Measurements from ENCODE around the gene GALE.
"Not testable (repeated sequence)": the region's sequence is repeated elsewhere in the genome, so short reads cannot be mapped to it uniquely, and the experiment has no call there.

GALE gene

GRCh38 chr1:23823767-23824166 is 23.2 kb upstream of the GALE start:
- Mint-ChIP-seq H3K27me3 (no peaks in the 10 kb centered on the region), H3K27ac (peak overlapping the region; percentile 78)

DNA sequence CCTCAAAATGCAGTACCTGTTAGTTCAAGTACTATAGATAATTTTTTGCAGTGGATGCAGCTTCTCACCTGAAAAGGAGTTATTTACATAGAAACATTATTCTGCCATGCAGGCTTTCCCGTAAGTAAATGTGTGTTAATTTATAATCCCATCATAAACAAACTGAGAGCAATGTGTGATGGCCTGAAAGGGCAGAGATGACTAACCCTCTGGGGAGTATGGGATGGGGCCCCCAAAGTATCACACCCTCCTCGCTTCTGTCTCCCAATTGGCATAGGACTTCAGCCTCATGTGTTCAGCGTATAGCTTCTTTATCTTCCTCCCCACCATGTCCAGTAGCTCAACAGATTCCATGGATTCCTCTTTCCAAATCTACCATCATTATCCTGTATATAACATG is 17.1 kb upstream of the GALE start:
- no peaks in the 10 kb centered on the region for H3K36me3 Mint-ChIP-seq
- no peaks in the 10 kb centered on the region for H3K9me3 Mint-ChIP-seq
- H3K4me1 Mint-ChIP-seq: peaks cover 4% of the 10 kb centered on the region
- no peaks in the 10 kb centered on the region for H3K27me3 Mint-ChIP-seq
- no peak overlapping the region for H3K27ac Mint-ChIP-seq
- H3K4me3 Mint-ChIP-seq: no peak overlapping the region

More at GRCh38 chr1:23823767-23824166, 23.2 kb upstream of the GALE start:
- no peaks in the 10 kb centered on the region for H3K9me3 Mint-ChIP-seq
- peak overlapping the region; percentile 94 for H3K4me3 Mint-ChIP-seq
- H3K4me1 Mint-ChIP-seq: peaks cover 16% of the 10 kb centered on the region
- no peaks in the 10 kb centered on the region for H3K36me3 Mint-ChIP-seq

GRCh38 chr1:23816906-23817305 is 16.4 kb upstream of the GALE start:
- Mint-ChIP-seq H3K9me3 (no peaks in the 10 kb centered on the region), H3K4me3 (no peak overlapping the region), H3K36me3 (no peaks in the 10 kb centered on the region), H3K4me1 (peaks cover 2% of the 10 kb centered on the region), H3K27me3 (no peaks in the 10 kb centered on the region), H3K27ac (no peak overlapping the region)

DNA sequence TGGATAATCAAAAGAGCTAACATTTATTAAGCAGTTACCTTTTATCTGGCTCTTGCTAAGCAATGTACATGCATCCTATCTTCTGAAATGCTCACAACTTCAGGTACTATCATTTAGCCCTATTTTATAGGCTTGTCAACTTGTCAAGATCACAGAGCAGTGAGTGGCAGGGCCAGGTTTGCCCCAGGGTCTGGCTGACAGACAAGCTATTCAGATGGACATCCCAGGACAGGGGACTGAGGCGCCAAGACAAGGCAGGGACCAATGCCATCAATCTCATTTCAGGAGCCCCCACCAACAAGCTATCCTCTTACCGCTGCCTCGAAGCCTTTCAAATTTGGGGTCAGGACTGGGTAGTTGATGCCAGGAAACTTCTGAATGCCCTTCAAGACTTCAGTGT is 15.8 kb upstream of the GALE start:
- Mint-ChIP-seq H3K9me3 (no peaks in the 10 kb centered on the region), H3K4me1 (no peaks in the 10 kb centered on the region), H3K27ac (no peak overlapping the region), H3K4me3 (no peak overlapping the region), H3K27me3 (no peaks in the 10 kb centered on the region), H3K36me3 (no peaks in the 10 kb centered on the region)

DNA sequence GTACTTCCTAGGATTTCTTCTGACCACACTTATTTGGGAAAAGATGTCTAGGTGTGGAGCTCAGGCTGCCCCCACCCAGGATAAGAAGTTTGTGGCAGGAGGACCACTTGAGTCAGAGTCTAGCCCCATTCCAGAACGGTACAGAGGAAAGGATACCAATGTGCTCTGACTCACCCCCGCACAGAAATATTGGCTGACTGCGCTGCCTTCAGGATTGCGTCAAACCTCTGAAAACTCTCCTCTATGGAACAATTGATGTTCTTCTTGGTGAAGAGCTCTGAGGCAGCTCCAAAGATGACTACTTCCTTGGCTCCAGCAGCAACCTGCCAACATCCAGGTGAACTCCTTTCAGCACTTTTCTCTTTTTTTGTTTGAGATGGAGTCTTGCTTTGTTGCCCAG is 13.5 kb upstream of the GALE start:
- no peak overlapping the region for H3K4me3 Mint-ChIP-seq
- no peaks in the 10 kb centered on the region for H3K9me3 Mint-ChIP-seq
- no peaks in the 10 kb centered on the region for H3K27me3 Mint-ChIP-seq
- H3K36me3 Mint-ChIP-seq: no peaks in the 10 kb centered on the region
- H3K4me1 Mint-ChIP-seq: peaks cover 13% of the 10 kb centered on the region
- no peak overlapping the region for H3K27ac Mint-ChIP-seq

- peaks cover 13% of the 10 kb centered on the region for H3K4me1 Mint-ChIP-seq
- H3K36me3 Mint-ChIP-seq: no peaks in the 10 kb centered on the region
- H3K27ac Mint-ChIP-seq: no peak overlapping the region
- no peaks in the 10 kb centered on the region for H3K27me3 Mint-ChIP-seq
- no peak overlapping the region for H3K4me3 Mint-ChIP-seq
- no peaks in the 10 kb centered on the region for H3K9me3 Mint-ChIP-seq
Measured at GRCh38 chr1:23810818-23811540, 10.4 kb upstream of the GALE start.

DNA sequence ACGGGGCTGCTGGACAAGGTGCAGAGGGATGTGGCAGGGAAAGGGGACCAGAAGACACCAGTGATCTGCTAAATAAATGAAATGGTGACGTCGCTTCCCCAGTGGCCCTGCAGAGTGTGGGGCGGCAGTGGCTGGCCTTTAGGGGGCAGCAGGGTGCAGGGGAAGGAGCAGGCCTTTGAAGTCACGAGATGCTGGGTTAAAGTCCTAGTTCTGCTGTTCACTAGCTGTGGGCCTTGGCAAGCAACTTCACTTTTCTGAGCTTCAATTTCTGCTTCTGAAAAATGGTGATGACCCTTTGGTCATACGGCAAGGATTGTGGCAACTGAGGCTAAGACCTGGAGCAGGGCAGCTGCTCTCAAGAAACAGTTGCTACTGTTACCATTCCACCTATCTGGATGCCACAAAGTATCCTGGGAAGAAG is 9.2 kb upstream of the GALE start:
- Mint-ChIP-seq H3K36me3 (no peaks in the 10 kb centered on the region), H3K27me3 (no peaks in the 10 kb centered on the region), H3K9me3 (no peaks in the 10 kb centered on the region), H3K4me3 (no peak overlapping the region), H3K4me1 (peaks cover 13% of the 10 kb centered on the region), H3K27ac (no peak overlapping the region)

GRCh38 chr1:23807453-23807852 is 6.9 kb upstream of the GALE start:
- H3K4me1 Mint-ChIP-seq: peaks cover 13% of the 10 kb centered on the region

GRCh38 chr1:23806280-23806679 is 5.7 kb upstream of the GALE start:
- no peaks in the 10 kb centered on the region for H3K9me3 Mint-ChIP-seq
- peaks cover 18% of the 10 kb centered on the region for H3K4me1 Mint-ChIP-seq
- H3K27me3 Mint-ChIP-seq: no peaks in the 10 kb centered on the region
- H3K4me3 Mint-ChIP-seq: no peak overlapping the region
- H3K36me3 Mint-ChIP-seq: no peaks in the 10 kb centered on the region
- no peak overlapping the region for H3K27ac Mint-ChIP-seq

More at GRCh38 chr1:23807453-23807852, 6.9 kb upstream of the GALE start:
- H3K27me3 Mint-ChIP-seq: no peaks in the 10 kb centered on the region
- no peaks in the 10 kb centered on the region for H3K9me3 Mint-ChIP-seq
- H3K4me3 Mint-ChIP-seq: no peak overlapping the region
- no peak overlapping the region for H3K27ac Mint-ChIP-seq
- H3K36me3 Mint-ChIP-seq: no peaks in the 10 kb centered on the region

GRCh38 chr1:23805025-23805424 is 4.5 kb upstream of the GALE start:
- no peak overlapping the region for H3K27ac Mint-ChIP-seq
- H3K4me1 Mint-ChIP-seq: peaks cover 13% of the 10 kb centered on the region
- H3K9me3 Mint-ChIP-seq: no peaks in the 10 kb centered on the region
- no peaks in the 10 kb centered on the region for H3K27me3 Mint-ChIP-seq
- H3K36me3 Mint-ChIP-seq: no peaks in the 10 kb centered on the region
- no peak overlapping the region for H3K4me3 Mint-ChIP-seq

- Mint-ChIP-seq H3K27me3 (no peaks in the 10 kb centered on the region), H3K9me3 (no peaks in the 10 kb centered on the region)
Measured at GRCh38 chr1:23804183-23804835, 3.8 kb upstream of the GALE start.

DNA sequence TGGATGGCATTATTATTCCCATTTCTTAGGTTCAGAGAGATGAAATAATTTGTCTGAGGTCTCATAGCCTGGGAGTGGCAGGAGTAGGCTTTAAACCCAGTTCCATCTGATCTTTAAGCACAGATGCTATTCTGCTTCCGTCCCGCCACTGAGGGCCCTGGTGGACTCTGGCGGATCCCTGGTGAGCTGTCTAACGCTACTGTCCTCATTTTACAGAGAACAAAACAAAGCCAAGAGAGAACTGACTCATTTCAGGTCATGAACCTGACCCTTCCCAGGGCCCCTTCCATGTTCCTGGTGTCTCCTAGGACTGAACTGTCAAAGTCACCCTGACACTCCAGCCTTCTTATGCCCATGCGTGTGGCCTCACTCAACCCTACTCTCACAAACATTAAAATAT is 3.1 kb upstream of the GALE start:
- no peak overlapping the region for H3K4me3 Mint-ChIP-seq
- H3K9me3 Mint-ChIP-seq: no peaks in the 10 kb centered on the region
- H3K27me3 Mint-ChIP-seq: no peaks in the 10 kb centered on the region

More at GRCh38 chr1:23804183-23804835, 3.8 kb upstream of the GALE start:
- Mint-ChIP-seq H3K36me3 (no peaks in the 10 kb centered on the region), H3K4me1 (peaks cover 11% of the 10 kb centered on the region), H3K27ac (no peak overlapping the region), H3K4me3 (no peak overlapping the region)

GRCh38 chr1:23802809-23803342 is 2.3 kb upstream of the GALE start:
- H3K27me3 Mint-ChIP-seq, H3K9me3 Mint-ChIP-seq, H3K27ac Mint-ChIP-seq, H3K4me3 Mint-ChIP-seq, H3K36me3 Mint-ChIP-seq: not testable (repeated sequence)
- peaks cover 11% of the 10 kb centered on the region for H3K4me1 Mint-ChIP-seq

More for the DNA sequence above, 3.1 kb upstream of the GALE start:
- Mint-ChIP-seq H3K4me1 (peaks cover 11% of the 10 kb centered on the region), H3K36me3 (no peaks in the 10 kb centered on the region), H3K27ac (no peak overlapping the region)

DNA sequence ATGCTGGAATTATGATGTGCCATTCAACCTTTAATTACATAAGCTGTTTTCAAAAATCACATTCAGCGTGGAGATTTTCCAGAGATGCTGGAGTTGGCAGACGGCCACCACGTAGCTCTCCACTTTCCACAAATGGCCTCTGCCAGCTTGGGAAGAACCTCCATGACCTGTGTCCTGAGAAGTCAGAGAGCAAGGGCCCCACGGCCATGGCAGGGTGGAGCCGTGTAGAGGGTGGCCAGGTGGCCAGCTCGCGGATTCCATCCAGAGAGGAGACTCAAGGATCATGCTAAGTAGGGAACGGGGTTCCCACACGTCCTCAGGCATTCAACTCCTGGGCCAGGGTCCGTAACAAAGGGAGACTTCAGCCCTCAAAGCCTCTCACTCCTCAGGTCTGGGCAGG is 1.3 kb upstream of the GALE start:
- H3K27ac Mint-ChIP-seq: peak overlapping the region; percentile 46
- no peaks in the 10 kb centered on the region for H3K9me3 Mint-ChIP-seq
- peaks cover 1% of the 10 kb centered on the region for H3K36me3 Mint-ChIP-seq
- H3K4me3 Mint-ChIP-seq: peak overlapping the region; percentile 93
- H3K27me3 Mint-ChIP-seq: no peaks in the 10 kb centered on the region
- H3K4me1 Mint-ChIP-seq: peaks cover 11% of the 10 kb centered on the region

DNA sequence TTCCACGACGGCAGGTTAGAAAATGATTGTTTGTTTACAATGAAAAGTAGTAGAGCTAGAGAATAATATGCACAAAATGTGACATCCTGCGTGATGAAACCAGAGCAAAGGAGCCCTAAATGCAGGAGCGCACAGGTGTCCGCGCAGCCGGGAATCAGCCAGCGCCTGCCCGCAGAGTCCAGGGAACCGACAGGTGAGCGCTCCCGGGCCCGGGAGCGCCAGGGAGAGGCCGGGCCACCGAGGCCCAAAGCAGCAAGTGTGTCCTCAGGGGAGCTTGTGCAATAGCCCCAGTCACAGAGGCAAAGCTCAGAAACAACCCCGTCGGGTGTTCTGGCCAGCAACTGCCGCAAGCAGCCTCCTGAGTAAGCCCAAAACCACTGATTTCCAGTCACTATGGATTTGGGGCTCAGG is 789 bp upstream of the GALE start:
- Mint-ChIP-seq H3K27ac (peak overlapping the region; percentile 46), H3K4me1 (peaks cover 11% of the 10 kb centered on the region), H3K9me3 (no peaks in the 10 kb centered on the region), H3K4me3 (peak overlapping the region; percentile 93), H3K36me3 (peaks cover 1% of the 10 kb centered on the region), H3K27me3 (no peaks in the 10 kb centered on the region)
